ENCODE measurements around the gene FAM217A. TPM values are rescaled to one million over a fixed set of nuclear protein-coding genes. Genes with fewer than 3 reads are reported as not detected.

FAM217A gene
- total and polyA plus RNA-seq, 7 donors: not detected

GRCh38 chr6:4088704-4089103 lies 9.8 kb upstream of the FAM217A start:
- H3K4me3 ChIP-seq: no peak overlapping the region
- no peak overlapping the region for H3K27ac ChIP-seq
- H3K36me3 ChIP-seq (ENCODE audit: insufficient read depth in 1 of 2, low read depth in 1 of 2): no peaks in the 10 kb centered on the region
- no peak for DNase-seq
- peaks cover 7% of the 10 kb centered on the region for H3K4me1 ChIP-seq
- intact Hi-C loops (cut with DNase I): no loop called here
- H3K27me3 ChIP-seq (ENCODE audit: insufficient read depth in 3 of 3, low read length in 2 of 3): no peaks in the 10 kb centered on the region
- no peak for TF ChIP-seq CTCF (IDR thresholded peaks at IDR 0.05)
- ATAC-seq: no peak
- no peaks in the 10 kb centered on the region for H3K9me3 ChIP-seq
- WGBS, 3 donors: 90 to 92% (median 90%) methylated on average over 7 of the region's 7 CpGs

GRCh38 chr6:4085332-4085700 lies 6.4 kb upstream of the FAM217A start:
- TF ChIP-seq CTCF (IDR thresholded peaks at IDR 0.05): no peak
- H3K4me1 ChIP-seq: peaks cover 7% of the 10 kb centered on the region
- no peak for ATAC-seq

GRCh38 chr6:4084444-4085331 lies 5.8 kb upstream of the FAM217A start:
- no peak for TF ChIP-seq CTCF (IDR thresholded peaks at IDR 0.05)
- no peak for ATAC-seq
- no peak for DNase-seq
- Histone ChIP-seq H3K27me3 (ENCODE audit: insufficient read depth in 3 of 3, low read length in 2 of 3) (no peaks in the 10 kb centered on the region), H3K4me1 (peaks cover 7% of the 10 kb centered on the region), H3K27ac (no peak overlapping the region), H3K4me3 (no peak overlapping the region), H3K9me3 (no peaks in the 10 kb centered on the region), H3K36me3 (ENCODE audit: insufficient read depth in 1 of 2, low read depth in 1 of 2) (no peaks in the 10 kb centered on the region)
- intact Hi-C loops (cut with DNase I): no loop called here
- 35 to 57% (median 49%) methylated on average over 9 of the region's 9 CpGs for WGBS, 3 donors

More at GRCh38 chr6:4085332-4085700, 6.4 kb upstream of the FAM217A start:
- H3K27ac ChIP-seq: no peak overlapping the region
- H3K9me3 ChIP-seq: no peaks in the 10 kb centered on the region
- WGBS, 3 donors: 85 to 97% (median 91%) methylated on average over 1 of the region's 1 CpG
- DNase-seq: no peak
- intact Hi-C loops (cut with DNase I): no loop called here
- no peak overlapping the region for H3K4me3 ChIP-seq
- no peaks in the 10 kb centered on the region for H3K36me3 ChIP-seq (ENCODE audit: insufficient read depth in 1 of 2, low read depth in 1 of 2)
- H3K27me3 ChIP-seq (ENCODE audit: insufficient read depth in 3 of 3, low read length in 2 of 3): no peaks in the 10 kb centered on the region

DNA sequence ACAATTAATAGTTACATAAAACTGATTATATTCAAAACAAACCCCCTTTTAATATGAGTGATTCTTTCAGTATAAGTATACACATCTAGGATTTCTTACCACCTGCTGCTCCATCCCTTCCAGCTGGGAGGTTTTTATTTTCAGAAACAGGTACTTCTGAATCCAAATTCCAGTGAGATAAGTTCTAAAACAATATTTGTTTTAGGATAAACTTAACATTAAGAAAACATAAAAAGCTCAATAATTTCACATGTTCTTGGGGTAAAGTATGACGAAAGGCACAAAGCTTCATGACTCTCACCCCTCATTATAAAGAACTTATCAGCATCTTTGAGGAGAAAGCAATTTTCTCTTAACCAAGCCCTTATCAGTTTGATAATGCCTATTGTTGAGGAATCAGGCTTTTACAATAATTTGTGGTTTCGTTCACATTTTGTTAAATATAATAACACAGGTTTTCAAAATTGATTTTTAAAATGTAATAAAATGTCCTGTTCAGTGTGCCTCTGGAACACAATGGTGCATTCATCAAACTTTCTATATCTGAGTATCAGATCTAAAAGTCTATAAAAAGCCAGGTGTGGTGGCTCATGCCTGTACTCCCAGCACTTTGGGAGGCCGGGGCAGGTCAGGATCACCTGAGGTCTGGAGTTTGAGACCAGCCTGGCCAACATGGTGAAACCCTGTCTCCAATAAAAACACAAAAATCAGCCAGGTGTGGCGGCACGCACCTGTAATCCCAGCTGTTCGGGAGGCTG lies 4.3 kb downstream of the FAM217A start:
- H3K36me3 ChIP-seq (ENCODE audit: insufficient read depth in 1 of 2, low read depth in 1 of 2): no peaks in the 10 kb centered on the region
- no peak overlapping the region for H3K4me3 ChIP-seq
- no peak for ATAC-seq
- H3K9me3 ChIP-seq: no peaks in the 10 kb centered on the region
- no peaks in the 10 kb centered on the region for H3K4me1 ChIP-seq
- DNase-seq: no peak
- H3K27me3 ChIP-seq (ENCODE audit: insufficient read depth in 3 of 3, low read length in 2 of 3): peaks cover 2 to 4% (median 2%) of the 10 kb centered on the region in 3 donors
- TF ChIP-seq CTCF (IDR thresholded peaks at IDR 0.05): no peak
- no peak overlapping the region for H3K27ac ChIP-seq
- intact Hi-C loops (cut with DNase I): no loop called here
- 90 to 94% (median 93%) methylated on average over 6 of the region's 6 CpGs for WGBS, 3 donors
